ENCODE results near the gene SH3GLB2.

DNA sequence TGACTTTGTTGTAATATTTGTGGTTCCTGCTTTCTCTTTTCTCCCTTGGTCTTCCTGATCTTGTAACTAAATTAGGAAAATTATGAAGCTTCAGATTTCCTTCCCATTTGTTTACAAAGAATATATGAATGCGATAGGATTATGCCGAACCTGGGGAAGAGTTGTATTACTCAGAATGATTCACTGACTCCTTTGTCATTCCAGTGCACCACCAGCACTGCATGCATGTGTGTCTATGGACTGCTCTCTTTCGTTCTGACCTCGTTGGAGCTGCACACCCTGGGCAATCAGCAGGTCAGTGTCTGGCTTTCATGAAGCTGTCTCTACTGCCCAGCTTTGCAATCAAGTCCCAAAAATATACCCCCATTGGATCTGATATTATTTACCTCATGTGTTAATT, 55.2 kb downstream of the SH3GLB2 start:
- TF ChIP-seq, protein P1, sequence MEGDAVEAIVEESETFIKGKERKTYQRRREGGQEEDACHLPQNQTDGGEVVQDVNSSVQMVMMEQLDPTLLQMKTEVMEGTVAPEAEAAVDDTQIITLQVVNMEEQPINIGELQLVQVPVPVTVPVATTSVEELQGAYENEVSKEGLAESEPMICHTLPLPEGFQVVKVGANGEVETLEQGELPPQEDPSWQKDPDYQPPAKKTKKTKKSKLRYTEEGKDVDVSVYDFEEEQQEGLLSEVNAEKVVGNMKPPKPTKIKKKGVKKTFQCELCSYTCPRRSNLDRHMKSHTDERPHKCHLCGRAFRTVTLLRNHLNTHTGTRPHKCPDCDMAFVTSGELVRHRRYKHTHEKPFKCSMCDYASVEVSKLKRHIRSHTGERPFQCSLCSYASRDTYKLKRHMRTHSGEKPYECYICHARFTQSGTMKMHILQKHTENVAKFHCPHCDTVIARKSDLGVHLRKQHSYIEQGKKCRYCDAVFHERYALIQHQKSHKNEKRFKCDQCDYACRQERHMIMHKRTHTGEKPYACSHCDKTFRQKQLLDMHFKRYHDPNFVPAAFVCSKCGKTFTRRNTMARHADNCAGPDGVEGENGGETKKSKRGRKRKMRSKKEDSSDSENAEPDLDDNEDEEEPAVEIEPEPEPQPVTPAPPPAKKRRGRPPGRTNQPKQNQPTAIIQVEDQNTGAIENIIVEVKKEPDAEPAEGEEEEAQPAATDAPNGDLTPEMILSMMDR (conservative IDR thresholded peaks at IDR 0.05): no peak
- TF ChIP-seq EZH2 (IDR thresholded peaks at IDR 0.05; ENCODE audit: low read depth): no peak

All from PC-9 (cell line).